H9 (cell line): ENCODE results near the gene COPZ2. TPM values are rescaled to one million over a fixed set of nuclear protein-coding genes. Genes with fewer than 3 reads are reported as not detected.

ENCODE experiments used
- DNase-seq: peaks from one replicate; pipeline ENCODE4 v3.0.0-alpha.2; 2017
- H2AFZ ChIP-seq: one replicate; pipeline ENCODE4 v1.6.1; 2013; ENCODE audit warnings: mild to moderate bottlenecking, low read length, control low read depth, moderate library complexity
- H2AK5ac ChIP-seq: 2 replicates; pipeline ENCODE4 v1.6.1; 2013; ENCODE audit warnings: low read length, control low read depth, mixed read lengths; ENCODE audit not compliant: insufficient read length
- H2BK120ac ChIP-seq: one replicate; pipeline ENCODE4 v1.6.1; 2013; ENCODE audit warnings: low read depth, mild to moderate bottlenecking, low read length, control low read depth, inconsistent platforms; ENCODE audit not compliant: poor library complexity, severe bottlenecking
- H2BK12ac ChIP-seq: 2 replicates; pipeline ENCODE4 v1.6.1; 2013; ENCODE audit warnings: low read length, control low read depth, mixed read lengths, low read depth; ENCODE audit not compliant: insufficient read length
- H2BK15ac ChIP-seq: 2 replicates; pipeline ENCODE4 v1.6.1; 2013; ENCODE audit warnings: low read depth, low read length, control low read depth
- H2BK20ac ChIP-seq: one replicate; pipeline ENCODE4 v1.6.1; 2013; ENCODE audit warnings: low read depth, mild to moderate bottlenecking, low read length, control low read depth, inconsistent platforms; ENCODE audit not compliant: poor library complexity, severe bottlenecking
- H2BK5ac ChIP-seq: 2 replicates; pipeline ENCODE4 v1.6.1; 2013; ENCODE audit warnings: low read length, control low read depth, mixed read lengths; ENCODE audit not compliant: insufficient read length
- H3K14ac ChIP-seq: 2 replicates; pipeline ENCODE4 v1.6.1; 2013; ENCODE audit warnings: low read length, control low read depth; ENCODE audit not compliant: insufficient read depth
- H3K18ac ChIP-seq: 2 replicates; pipeline ENCODE4 v1.6.1; 2013; ENCODE audit warnings: low read depth, mild to moderate bottlenecking, mixed read lengths, low read length, control low read depth; ENCODE audit not compliant: insufficient read length
- H3K23ac ChIP-seq: 2 replicates; pipeline ENCODE4 v1.6.1; 2013; ENCODE audit warnings: low read length, control low read depth, mixed read lengths, low read depth; ENCODE audit not compliant: insufficient read length
- H3K23me2 ChIP-seq: 2 replicates; pipeline ENCODE4 v1.6.1; 2013; ENCODE audit warnings: low read depth, mild to moderate bottlenecking, mixed read lengths, low read length, control low read depth; ENCODE audit not compliant: insufficient read length, poor library complexity, severe bottlenecking
- H3K27ac ChIP-seq: 2 replicates; pipeline ENCODE4 v1.5.1; 2013; ENCODE audit warnings: low read length, control low read depth, mixed read lengths, low read depth; ENCODE audit not compliant: insufficient read length
- H3K27me3 ChIP-seq: 2 replicates; pipeline ENCODE4 v1.6.1; 2013; ENCODE audit warnings: low read length, control low read depth, inconsistent platforms; ENCODE audit not compliant: insufficient read depth
- H3K4ac ChIP-seq: 2 replicates; pipeline ENCODE4 v1.6.1; 2013; ENCODE audit warnings: low read depth, mild to moderate bottlenecking, control low read depth, inconsistent platforms, low read length, moderate library complexity
- H3K4me1 ChIP-seq: 2 replicates; pipeline ENCODE4 v1.6.1; 2013; ENCODE audit warnings: low read length, control low read depth, inconsistent platforms; ENCODE audit not compliant: insufficient read depth
- H3K4me2 ChIP-seq: 2 replicates; pipeline ENCODE4 v1.6.1; 2013; ENCODE audit warnings: low read length, control low read depth, mixed read lengths; ENCODE audit not compliant: insufficient read length, insufficient read depth
- H3K56ac ChIP-seq: 2 replicates; pipeline ENCODE4 v1.6.1; 2013; ENCODE audit warnings: low read depth, mild to moderate bottlenecking, mixed read lengths, low read length, control low read depth; ENCODE audit not compliant: insufficient read length
- H3K79me1 ChIP-seq: 2 replicates; pipeline ENCODE4 v1.6.1; 2013; ENCODE audit warnings: low read depth, mild to moderate bottlenecking, moderate library complexity, low read length, control low read depth, inconsistent platforms; ENCODE audit not compliant: insufficient read depth, poor library complexity, severe bottlenecking
- H3K79me2 ChIP-seq: 2 replicates; pipeline ENCODE4 v1.6.1; 2013; ENCODE audit warnings: low read length, control low read depth, inconsistent platforms; ENCODE audit not compliant: insufficient read depth
- H3K9ac ChIP-seq: 2 replicates; pipeline ENCODE4 v1.6.1; 2013; ENCODE audit warnings: low read length, control low read depth, mixed read lengths; ENCODE audit not compliant: insufficient read length; ENCODE audit errors: extremely low read depth
- H3K9me3 ChIP-seq: one replicate; pipeline ENCODE4 v1.6.1; 2013; ENCODE audit warnings: low read depth, low read length, inconsistent platforms; ENCODE audit not compliant: control insufficient read depth
- H3T11ph ChIP-seq: one replicate; pipeline ENCODE4 v1.6.1; 2013; ENCODE audit warnings: mild to moderate bottlenecking, low read length, control low read depth, inconsistent platforms
- H4K20me1 ChIP-seq: one replicate; pipeline ENCODE4 v1.6.1; 2013; ENCODE audit not compliant: control insufficient read depth, insufficient read length, insufficient read depth
- H4K5ac ChIP-seq: 2 replicates; pipeline ENCODE4 v1.6.1; 2013; ENCODE audit warnings: low read depth, mild to moderate bottlenecking, mixed read lengths, low read length, control low read depth; ENCODE audit not compliant: insufficient read length
- H4K8ac ChIP-seq: replicated peaks from 2 replicates; pipeline ENCODE4 v1.6.1; 2013; ENCODE audit warnings: low read length, control low read depth, mixed read lengths, low read depth; ENCODE audit not compliant: insufficient read length
- H4K91ac ChIP-seq: 2 replicates; pipeline ENCODE4 v1.6.1; 2013; ENCODE audit warnings: low read depth, mild to moderate bottlenecking, moderate library complexity, mixed read lengths, low read length, control low read depth; ENCODE audit not compliant: insufficient read length
- H3K27ac Mint-ChIP-seq, 3 experiments: 2 replicates in 2 of 3; 3 replicates in 1 of 3; pipeline ENCODE4 v1.8.0; 2020 to 2021; ENCODE audit warnings: mixed read lengths in 3 of 3, mild to moderate bottlenecking in 1 of 3, moderate library complexity in 1 of 3
- H3K27me3 Mint-ChIP-seq: 2 replicates; pipeline ENCODE4 v1.8.0; 2021; ENCODE audit warnings: low read depth, mild to moderate bottlenecking, moderate library complexity, mixed read lengths
- H3K36me3 Mint-ChIP-seq, 3 experiments: 2 replicates in 2 of 3; 3 replicates in 1 of 3; pipeline ENCODE4 v1.8.0; 2020 to 2021; ENCODE audit warnings: low read depth in 3 of 3, mixed read lengths in 3 of 3; ENCODE audit not compliant: insufficient read depth in 1 of 3
- H3K4me1 Mint-ChIP-seq, 2 experiments: 2 replicates each; pipeline ENCODE4 v1.8.0; 2020; ENCODE audit warnings: mixed read lengths in 2 of 2
- H3K4me3 Mint-ChIP-seq, 2 experiments: 2 replicates in 1 of 2; 3 replicates in 1 of 2; pipeline ENCODE4 v1.8.0; 2020 to 2021; ENCODE audit warnings: mild to moderate bottlenecking in 2 of 2, mixed read lengths in 2 of 2, moderate library complexity in 1 of 2
- H3K9me3 Mint-ChIP-seq, 2 experiments: 2 replicates in 1 of 2; 3 replicates in 1 of 2; pipeline ENCODE4 v1.8.0; 2020; ENCODE audit warnings: mild to moderate bottlenecking in 2 of 2, mixed read lengths in 2 of 2, moderate library complexity in 1 of 2
- whole genome bisulfite sequencing: extraction: QIAGEN DNeasy Blood & Tissue Kit; methylation state at CpG from one replicate; pipeline ENCODE4 v1.1.7; 2013; ENCODE audit warnings: missing lambda C conversion rate, low lambda C conversion rate, mixed read lengths; ENCODE audit not compliant: insufficient read length; ENCODE audit errors: extremely low coverage; 5-methylcytosine and 5-hydroxymethylcytosine counted together
- total RNA-seq: library from RNA; stranded (reverse); gene quantifications from 2 replicates; pipeline ENCODE4 v1.2.1, GENCODE V29; 2021
- TF ChIP-seq, protein P1 (sequence below): fragments of 200-600 bp; sonication (generic); conservative IDR thresholded peaks from 3 replicates; pipeline ENCODE4 v1.8.0; 2021; ENCODE audit warnings: antibody characterized with exemption, mild to moderate bottlenecking

The COPZ2 gene
- total RNA-seq, 1 experiment from 2014 or later: 0.68 TPM

DNA sequence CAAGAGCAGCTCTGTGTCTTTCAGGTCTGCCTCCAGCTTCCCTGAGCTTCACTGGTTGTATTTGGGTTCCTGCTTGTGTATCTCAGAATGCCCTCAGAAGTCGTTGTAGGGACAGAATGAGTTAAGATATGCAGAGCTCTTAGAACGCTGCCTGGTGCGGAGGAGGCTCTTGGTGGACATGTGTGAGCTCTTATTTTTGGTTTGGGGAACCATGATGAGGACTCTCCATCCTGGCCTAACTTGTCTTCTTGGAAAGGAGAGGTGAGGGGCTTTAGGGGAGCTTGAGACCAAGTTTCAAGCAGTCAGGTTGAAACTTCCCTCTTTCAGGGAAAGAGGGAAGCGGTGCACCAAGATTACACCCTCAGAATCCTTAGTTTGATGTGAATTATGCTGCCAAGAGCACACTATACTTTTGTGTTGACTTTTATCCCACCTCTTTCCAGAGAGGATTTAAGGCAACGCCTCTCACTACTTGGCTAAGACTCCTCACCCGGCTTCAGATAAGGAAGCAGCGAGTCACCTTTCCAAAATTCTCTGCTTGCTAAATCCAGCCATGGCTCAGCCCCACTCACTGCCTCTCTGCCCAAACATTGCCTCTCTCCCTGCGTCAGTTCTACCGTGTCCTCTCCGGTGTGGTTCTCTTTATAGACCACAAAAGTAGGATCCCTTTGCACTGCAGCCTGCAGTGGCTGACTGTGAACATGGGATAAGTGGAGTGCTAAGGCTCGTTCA, 53.9 kb downstream of the COPZ2 start:
- Histone ChIP-seq H2BK5ac (no peak overlapping the region), H3K27me3 (no peaks in the 10 kb centered on the region; the same call in 1 of the 2 replicates), H3K18ac (no peak overlapping the region), H2BK15ac (no peak overlapping the region), H3K23ac (no peak overlapping the region), H3K14ac (no peak overlapping the region), H2AK5ac (no peak overlapping the region), H3K4me2 (no peak overlapping the region), H4K8ac (no peak overlapping the region), H4K91ac (no peak overlapping the region), H2BK120ac (no peak overlapping the region), H2AFZ (no peak overlapping the region), H3K4me1 (peaks cover 3% of the 10 kb centered on the region; the same call in 1 of the 2 replicates), H2BK20ac (no peak overlapping the region), H3K79me1 (no peaks in the 10 kb centered on the region), H3K9ac (no peak overlapping the region), H3K27ac (no peak overlapping the region), H3K23me2 (peaks cover 3% of the 10 kb centered on the region), H3T11ph (no peak overlapping the region), H3K79me2 (no peaks in the 10 kb centered on the region), H4K5ac (no peak overlapping the region), H4K20me1 (no peaks in the 10 kb centered on the region), H3K4ac (no peak overlapping the region), H3K9me3 (no peaks in the 10 kb centered on the region), H2BK12ac (no peak overlapping the region), H3K56ac (no peak overlapping the region)
- Mint-ChIP-seq H3K36me3 (peaks cover 22 to 49% (median 44%) of the 10 kb centered on the region in 3 experiments; a peak in 6 of 7 replicates), H3K27ac (peak overlapping the region; percentile 36 to 88 (median 70); a peak in 4 of 7 replicates), H3K4me1 (peaks cover 24 to 30% of the 10 kb centered on the region in 2 experiments), H3K27me3 (no peaks in the 10 kb centered on the region; the same call in 1 of the 2 replicates), H3K9me3 (no peaks in the 10 kb centered on the region), H3K4me3 (no peak overlapping the region; a peak in 1 of 5 replicates)
- TF ChIP-seq, protein P1, sequence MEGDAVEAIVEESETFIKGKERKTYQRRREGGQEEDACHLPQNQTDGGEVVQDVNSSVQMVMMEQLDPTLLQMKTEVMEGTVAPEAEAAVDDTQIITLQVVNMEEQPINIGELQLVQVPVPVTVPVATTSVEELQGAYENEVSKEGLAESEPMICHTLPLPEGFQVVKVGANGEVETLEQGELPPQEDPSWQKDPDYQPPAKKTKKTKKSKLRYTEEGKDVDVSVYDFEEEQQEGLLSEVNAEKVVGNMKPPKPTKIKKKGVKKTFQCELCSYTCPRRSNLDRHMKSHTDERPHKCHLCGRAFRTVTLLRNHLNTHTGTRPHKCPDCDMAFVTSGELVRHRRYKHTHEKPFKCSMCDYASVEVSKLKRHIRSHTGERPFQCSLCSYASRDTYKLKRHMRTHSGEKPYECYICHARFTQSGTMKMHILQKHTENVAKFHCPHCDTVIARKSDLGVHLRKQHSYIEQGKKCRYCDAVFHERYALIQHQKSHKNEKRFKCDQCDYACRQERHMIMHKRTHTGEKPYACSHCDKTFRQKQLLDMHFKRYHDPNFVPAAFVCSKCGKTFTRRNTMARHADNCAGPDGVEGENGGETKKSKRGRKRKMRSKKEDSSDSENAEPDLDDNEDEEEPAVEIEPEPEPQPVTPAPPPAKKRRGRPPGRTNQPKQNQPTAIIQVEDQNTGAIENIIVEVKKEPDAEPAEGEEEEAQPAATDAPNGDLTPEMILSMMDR: no peak
- no CpG with 5 or more reads among the region's 11 CpGs for WGBS
- DNase-seq: no peak
